Epithelial cell of proximal tubule (primary cell): ENCODE data around the gene TTLL11. TPM values are rescaled to one million over a fixed set of nuclear protein-coding genes. Genes with fewer than 3 reads are reported as not detected.

Experiments used
- DNase-seq: peaks from one replicate; pipeline ENCODE4 v3.0.0-alpha.2; 2011; ENCODE audit warnings: low read depth
- H3K4me3 ChIP-seq: 2 replicates; pipeline ENCODE4 v1.5.1; 2011; ENCODE audit warnings: low read depth, mild to moderate bottlenecking, low read length
- CTCF ChIP-seq: conservative IDR thresholded peaks from 2 replicates; pipeline ENCODE4 v1.5.1; 2012; ENCODE audit warnings: low read depth, mild to moderate bottlenecking, low read length
- total RNA-seq: library from RNA; depleted of rRNA; stranded (reverse); fragments of >200 nt; gene quantifications from 2 replicates; pipeline ENCODE4 v1.2.3, GENCODE V29; 2015

The TTLL11 gene
- total RNA-seq, 1 donor from 2014 or later, result 0.75 TPM

- no peak for TF ChIP-seq CTCF
- no peak overlapping the region for H3K4me3 ChIP-seq
- DNase-seq, result no peak
These were observed 175.5 kb downstream of the TTLL11 start for GRCh38 chr9:121917375-121918335.

- DNase-seq, result no peak
- H3K4me3 ChIP-seq, result no peak overlapping the region
- TF ChIP-seq CTCF, result no peak
These were observed 177.8 kb downstream of the TTLL11 start for GRCh38 chr9:121915304-121915625.

- TF ChIP-seq CTCF, result no peak
- no peak overlapping the region for H3K4me3 ChIP-seq
- DNase-seq, result no peak
These were observed 178.4 kb downstream of the TTLL11 start for GRCh38 chr9:121914604-121915303.

GRCh38 chr9:121914017-121914595 is 179.0 kb downstream of the TTLL11 start:
- no peak overlapping the region for H3K4me3 ChIP-seq
- no peak for DNase-seq
- no peak for TF ChIP-seq CTCF

GRCh38 chr9:121912812-121913627 is 180.1 kb downstream of the TTLL11 start:
- no peak for DNase-seq
- TF ChIP-seq CTCF, result no peak
- no peak overlapping the region for H3K4me3 ChIP-seq

- DNase-seq, result no peak
- no peak overlapping the region for H3K4me3 ChIP-seq
- TF ChIP-seq CTCF, result no peak
These were observed 182.5 kb downstream of the TTLL11 start for GRCh38 chr9:121910491-121911040.
